Measurements from ENCODE around the gene CLEC7A. TPM values are rescaled to one million over a fixed set of nuclear protein-coding genes. Genes with fewer than 3 reads are reported as not detected.

The CLEC7A gene
- total RNA-seq, 1 donor from 2014 or later: not detected

DNA sequence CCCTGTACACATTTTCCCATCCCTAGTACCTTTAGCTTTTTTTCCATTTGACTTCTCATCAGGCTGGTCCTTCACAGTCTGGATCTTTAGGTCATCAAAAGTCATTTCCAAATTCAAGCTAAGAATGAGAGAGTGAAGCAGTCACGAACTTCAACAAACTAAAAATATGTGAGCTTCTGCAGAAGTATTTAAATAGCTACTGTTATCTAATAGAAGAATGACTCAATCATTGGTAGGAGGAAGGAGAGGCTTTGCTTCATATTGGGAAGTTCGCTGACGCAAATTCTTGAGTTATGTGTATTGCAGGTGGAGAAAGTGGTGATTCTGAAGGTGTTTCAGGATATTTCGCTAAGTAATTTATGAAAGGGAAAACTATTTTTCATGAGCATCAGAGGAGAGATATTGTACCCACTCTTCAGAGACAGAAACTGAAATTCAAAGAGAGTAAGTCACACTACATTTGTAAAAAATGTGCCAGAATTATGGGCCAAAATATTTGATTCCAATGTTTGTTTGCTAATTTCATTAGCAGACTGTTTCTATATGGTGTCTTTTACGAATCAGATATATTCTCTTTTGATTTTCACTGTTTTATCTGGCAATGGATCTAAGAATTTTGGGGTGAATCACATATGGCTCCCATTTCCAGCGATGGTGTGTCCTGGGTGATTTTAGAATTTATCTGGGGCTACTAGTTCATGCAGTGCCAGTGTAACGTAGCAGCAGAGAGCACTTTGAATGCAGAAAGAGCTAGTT lies 42.2 kb upstream of the CLEC7A start, which contains the start of gene OLR1:
Gene OLR1, minus strand, starts transcription at position 160 of the 756 bp plus-strand sequence. Its CDS starts 55 bp downstream, at position 105.
- DNase-seq (ENCODE audit: extremely low spot score, unreplicated experiment): no peak
- Mint-ChIP-seq H3K9me3 (ENCODE audit: unreplicated experiment) (no peaks in the 10 kb centered on the region), H3K27ac (ENCODE audit: unreplicated experiment) (no peak within 1 kb of the TSS), H3K27me3 (ENCODE audit: unreplicated experiment) (peaks cover 16% of the 10 kb centered on the region), H3K4me3 (ENCODE audit: unreplicated experiment) (no peak within 1 kb of the TSS), H3K4me1 (ENCODE audit: unreplicated experiment) (peaks cover 1% of the 10 kb centered on the region), H3K36me3 (ENCODE audit: unreplicated experiment) (no peaks in the 10 kb centered on the region)
- TF ChIP-seq, protein P1, sequence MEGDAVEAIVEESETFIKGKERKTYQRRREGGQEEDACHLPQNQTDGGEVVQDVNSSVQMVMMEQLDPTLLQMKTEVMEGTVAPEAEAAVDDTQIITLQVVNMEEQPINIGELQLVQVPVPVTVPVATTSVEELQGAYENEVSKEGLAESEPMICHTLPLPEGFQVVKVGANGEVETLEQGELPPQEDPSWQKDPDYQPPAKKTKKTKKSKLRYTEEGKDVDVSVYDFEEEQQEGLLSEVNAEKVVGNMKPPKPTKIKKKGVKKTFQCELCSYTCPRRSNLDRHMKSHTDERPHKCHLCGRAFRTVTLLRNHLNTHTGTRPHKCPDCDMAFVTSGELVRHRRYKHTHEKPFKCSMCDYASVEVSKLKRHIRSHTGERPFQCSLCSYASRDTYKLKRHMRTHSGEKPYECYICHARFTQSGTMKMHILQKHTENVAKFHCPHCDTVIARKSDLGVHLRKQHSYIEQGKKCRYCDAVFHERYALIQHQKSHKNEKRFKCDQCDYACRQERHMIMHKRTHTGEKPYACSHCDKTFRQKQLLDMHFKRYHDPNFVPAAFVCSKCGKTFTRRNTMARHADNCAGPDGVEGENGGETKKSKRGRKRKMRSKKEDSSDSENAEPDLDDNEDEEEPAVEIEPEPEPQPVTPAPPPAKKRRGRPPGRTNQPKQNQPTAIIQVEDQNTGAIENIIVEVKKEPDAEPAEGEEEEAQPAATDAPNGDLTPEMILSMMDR (IDR thresholded peaks at IDR 0.05): no peak

DNA sequence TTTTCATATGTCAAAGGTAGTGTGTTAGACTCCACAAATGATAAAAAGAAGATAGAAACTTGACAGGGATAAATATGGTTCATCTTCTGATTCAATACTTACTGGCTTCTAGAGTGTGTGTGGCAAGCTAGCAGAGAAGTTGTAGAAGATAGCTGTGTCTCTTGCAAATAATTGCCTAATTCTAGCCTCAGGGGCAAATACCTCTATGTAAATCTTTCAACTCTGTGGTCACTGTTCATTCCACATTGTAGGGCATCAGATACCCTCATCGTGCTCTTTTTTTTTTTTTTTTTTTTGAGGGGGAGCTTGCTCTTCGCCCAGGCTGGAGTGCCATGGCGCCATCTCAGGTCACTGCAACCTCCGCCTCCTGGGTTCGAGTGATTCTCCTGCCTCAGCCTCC lies 40.2 kb upstream of the CLEC7A start:
- Mint-ChIP-seq H3K4me1 (ENCODE audit: unreplicated experiment) (peaks cover 1% of the 10 kb centered on the region), H3K4me3 (ENCODE audit: unreplicated experiment) (no peak overlapping the region), H3K27ac (ENCODE audit: unreplicated experiment) (no peak overlapping the region), H3K36me3 (ENCODE audit: unreplicated experiment) (no peaks in the 10 kb centered on the region), H3K27me3 (ENCODE audit: unreplicated experiment) (peaks cover 7% of the 10 kb centered on the region), H3K9me3 (ENCODE audit: unreplicated experiment) (no peaks in the 10 kb centered on the region)
- TF ChIP-seq, protein P1 (IDR thresholded peaks at IDR 0.05): no peak
- DNase-seq (ENCODE audit: extremely low spot score, unreplicated experiment): no peak

DNA sequence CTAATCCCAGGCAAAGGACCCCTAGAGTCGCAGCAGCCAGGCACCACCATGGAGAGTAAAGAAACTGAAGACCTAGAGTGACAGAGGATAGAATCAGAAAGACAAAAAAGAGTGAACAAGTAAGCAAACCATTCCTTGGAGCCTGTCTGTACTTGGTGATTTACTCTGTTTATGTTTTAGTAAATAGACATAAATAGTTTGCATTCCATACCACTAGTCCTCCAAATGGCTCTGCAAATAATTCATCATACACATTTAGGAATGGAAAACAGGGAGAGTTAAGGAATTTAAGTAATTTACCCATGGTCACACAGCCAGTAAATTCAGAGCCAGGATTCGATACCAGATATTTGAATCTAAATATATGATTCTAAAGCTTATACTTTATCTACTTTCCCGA lies 39.1 kb upstream of the CLEC7A start:
- TF ChIP-seq, protein P1 (IDR thresholded peaks at IDR 0.05): no peak
- no peak for DNase-seq (ENCODE audit: extremely low spot score, unreplicated experiment)
- peaks cover 1% of the 10 kb centered on the region for H3K4me1 Mint-ChIP-seq (ENCODE audit: unreplicated experiment)
- H3K36me3 Mint-ChIP-seq (ENCODE audit: unreplicated experiment): no peaks in the 10 kb centered on the region
- peaks cover 7% of the 10 kb centered on the region for H3K27me3 Mint-ChIP-seq (ENCODE audit: unreplicated experiment)
- H3K9me3 Mint-ChIP-seq (ENCODE audit: unreplicated experiment): no peaks in the 10 kb centered on the region
- H3K4me3 Mint-ChIP-seq (ENCODE audit: unreplicated experiment): no peak overlapping the region
- no peak overlapping the region for H3K27ac Mint-ChIP-seq (ENCODE audit: unreplicated experiment)

DNA sequence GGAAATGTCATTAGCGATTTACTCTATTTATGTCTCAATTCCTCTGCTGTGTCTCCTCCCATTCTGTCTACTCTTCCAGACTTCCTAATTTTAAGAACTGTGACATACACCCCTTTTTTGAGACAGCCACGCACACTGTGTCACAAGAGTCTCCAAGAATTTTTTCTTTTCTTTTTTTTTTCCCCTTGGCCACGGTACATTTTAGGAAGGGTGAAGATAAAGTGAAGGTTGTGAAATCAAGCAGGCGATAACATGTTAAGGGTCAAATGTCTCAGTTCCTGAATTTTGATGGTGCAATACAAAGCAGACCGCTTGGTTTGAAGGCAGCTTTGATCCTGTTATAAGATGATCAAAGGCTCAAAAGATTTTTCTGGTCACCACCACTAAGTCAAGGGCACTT lies 37.6 kb upstream of the CLEC7A start:
- DNase-seq (ENCODE audit: extremely low spot score, unreplicated experiment): no peak
- peaks cover 6% of the 10 kb centered on the region for H3K27me3 Mint-ChIP-seq (ENCODE audit: unreplicated experiment)
- TF ChIP-seq, protein P1 (IDR thresholded peaks at IDR 0.05): no peak
- H3K4me1 Mint-ChIP-seq (ENCODE audit: unreplicated experiment): peaks cover 1% of the 10 kb centered on the region
- H3K9me3 Mint-ChIP-seq (ENCODE audit: unreplicated experiment): no peaks in the 10 kb centered on the region
- H3K36me3 Mint-ChIP-seq (ENCODE audit: unreplicated experiment): no peaks in the 10 kb centered on the region
- H3K4me3 Mint-ChIP-seq (ENCODE audit: unreplicated experiment): no peak overlapping the region
- no peak overlapping the region for H3K27ac Mint-ChIP-seq (ENCODE audit: unreplicated experiment)

DNA sequence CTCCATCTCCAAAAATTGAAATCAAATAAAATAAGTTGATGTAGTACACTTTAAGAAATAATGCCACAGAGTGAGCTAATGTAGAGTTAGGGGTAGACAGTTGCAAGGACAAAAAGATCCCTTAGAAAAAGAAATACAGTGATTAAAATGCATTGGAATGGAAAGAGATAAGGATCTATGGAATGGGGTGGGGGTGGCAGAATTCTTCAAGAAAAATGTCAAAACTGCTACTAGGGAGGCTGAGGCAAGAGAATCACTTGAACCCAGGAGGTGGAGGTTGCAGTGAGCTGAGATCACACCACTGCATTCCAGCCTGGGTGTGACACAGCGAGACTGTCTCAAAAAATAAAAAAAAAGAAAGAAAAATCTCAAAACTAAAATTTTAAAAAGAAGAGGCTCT lies 35.4 kb upstream of the CLEC7A start:
- Mint-ChIP-seq H3K4me3 (ENCODE audit: unreplicated experiment) (no peak overlapping the region), H3K9me3 (ENCODE audit: unreplicated experiment) (no peaks in the 10 kb centered on the region), H3K27ac (ENCODE audit: unreplicated experiment) (no peak overlapping the region), H3K4me1 (ENCODE audit: unreplicated experiment) (peaks cover 1% of the 10 kb centered on the region), H3K36me3 (ENCODE audit: unreplicated experiment) (no peaks in the 10 kb centered on the region), H3K27me3 (ENCODE audit: unreplicated experiment) (peaks cover 8% of the 10 kb centered on the region)
- TF ChIP-seq, protein P1 (IDR thresholded peaks at IDR 0.05): no peak
- no peak for DNase-seq (ENCODE audit: extremely low spot score, unreplicated experiment)

Measured in osteocyte (in vitro differentiated cells).